Non-pigmented ciliary epithelial cell (primary cell): ENCODE data around the gene SLC16A3.
"Not testable (repeated sequence)": the region's sequence is repeated elsewhere in the genome, so short reads cannot be mapped to it uniquely, and the experiment has no call there.

Source experiments
- DNase-seq: peaks from one replicate; pipeline ENCODE4 v3.0.0-alpha.2; 2010; ENCODE audit warnings: low read depth

SLC16A3 gene

DNA sequence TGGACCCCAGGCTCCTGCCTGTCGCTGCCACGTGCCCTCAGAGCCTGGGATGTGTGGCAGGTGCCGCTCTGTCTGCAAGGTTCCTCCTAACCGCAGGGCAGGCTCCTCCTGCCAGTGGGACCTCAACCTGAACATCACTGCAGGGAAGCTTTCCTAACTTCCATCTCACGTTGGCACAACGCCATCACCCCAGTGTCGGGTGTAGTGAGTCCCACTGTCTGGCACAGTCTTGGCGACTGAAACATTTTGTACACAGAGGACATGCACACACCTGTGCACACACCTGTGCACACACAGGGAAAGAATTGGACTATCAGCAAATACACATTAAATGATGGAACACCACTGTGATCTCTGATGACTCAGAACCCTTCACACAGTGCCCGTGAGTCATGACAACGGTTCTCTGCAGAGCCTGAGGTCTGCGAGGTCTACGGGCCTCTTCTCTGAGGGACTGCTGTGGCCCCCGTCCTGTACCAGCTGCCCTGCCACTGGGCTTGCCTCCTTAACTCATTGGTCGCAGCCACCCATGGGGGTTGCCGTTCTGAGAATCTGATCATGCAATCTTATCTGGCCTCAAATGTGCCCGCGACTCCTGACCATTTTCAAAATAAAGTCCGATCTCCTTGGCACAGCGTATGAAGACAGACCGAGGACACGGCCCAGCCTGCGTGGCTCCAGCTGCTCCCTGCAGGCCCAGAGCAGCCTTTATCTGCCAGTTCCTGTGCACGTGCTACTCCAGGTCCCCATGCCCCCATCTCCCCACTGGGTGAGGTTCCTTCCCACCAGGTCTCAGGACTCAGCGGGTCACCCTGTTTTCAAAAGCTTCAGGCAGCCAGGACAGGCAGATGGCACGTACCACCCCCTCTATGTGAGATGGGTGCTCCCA is 23.8 kb upstream of the SLC16A3 start:
- DNase-seq: peak; percentile 49

DNA sequence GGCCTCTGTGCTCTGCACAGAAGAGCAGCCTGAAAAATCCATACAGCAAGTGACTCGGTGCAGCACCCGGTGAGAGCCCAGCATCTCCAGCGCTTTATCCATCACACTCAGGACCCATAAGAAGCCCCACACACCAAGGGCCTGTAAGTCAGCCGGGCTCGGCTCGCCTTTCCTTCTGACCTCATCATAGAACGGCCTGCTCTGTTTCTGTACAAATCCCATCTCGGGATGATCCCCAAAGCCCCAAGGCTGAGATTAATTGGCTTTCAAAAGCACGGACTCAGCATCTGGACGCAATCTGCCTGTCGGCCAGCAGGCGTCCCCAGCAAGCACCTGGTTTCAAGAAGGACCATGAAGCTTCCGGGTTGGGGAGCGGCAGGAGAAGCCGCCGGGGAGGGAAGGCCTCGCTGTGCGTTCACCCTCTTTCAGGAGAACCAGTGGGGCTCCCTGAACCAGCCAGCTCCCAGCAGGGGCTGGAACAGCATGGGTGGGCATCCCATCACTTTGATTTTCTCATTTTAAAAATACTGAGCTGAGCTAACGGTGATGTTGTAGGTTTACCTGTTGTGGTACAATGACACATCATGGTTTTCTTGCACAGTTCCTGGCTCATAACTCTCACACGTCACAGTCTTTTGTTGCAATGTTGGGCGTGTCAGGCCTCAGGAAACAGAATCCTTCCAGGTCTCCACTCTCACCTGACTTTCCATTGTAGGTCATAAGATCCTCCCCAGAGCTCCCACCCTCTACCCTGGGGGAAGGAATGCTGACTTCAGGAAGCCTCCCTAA is 22.9 kb upstream of the SLC16A3 start:
- peak; percentile 54 for DNase-seq

DNA sequence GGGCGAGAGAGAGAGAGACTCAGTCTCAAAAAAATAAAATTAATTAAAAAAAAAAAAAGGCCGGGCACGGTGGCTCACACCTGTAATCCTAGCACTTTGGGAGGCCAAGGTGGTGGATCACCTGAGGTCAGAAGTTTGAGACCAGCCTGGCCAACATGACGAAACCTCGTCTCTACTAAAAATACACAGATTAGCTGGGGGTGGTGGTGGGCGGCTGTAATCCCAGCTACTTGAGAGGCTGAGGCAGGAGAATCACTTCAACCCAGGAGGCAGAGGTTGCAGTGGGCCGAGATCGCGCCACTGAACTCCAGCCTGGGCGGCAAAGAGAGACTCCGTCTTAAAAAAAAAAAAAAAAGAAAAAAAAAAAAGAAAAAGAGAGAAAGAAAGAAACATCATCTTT is 18.2 kb upstream of the SLC16A3 start:
- DNase-seq: not testable (repeated sequence)

- no peak for DNase-seq
Observed at GRCh38 chr17:82212331-82213250, 16.3 kb upstream of the SLC16A3 start, which contains the start of gene CCDC57. Gene CCDC57, minus strand, starts transcription at chr17:82212842. Its CDS starts 10,898 bp downstream, at chr17:82201944.

DNA sequence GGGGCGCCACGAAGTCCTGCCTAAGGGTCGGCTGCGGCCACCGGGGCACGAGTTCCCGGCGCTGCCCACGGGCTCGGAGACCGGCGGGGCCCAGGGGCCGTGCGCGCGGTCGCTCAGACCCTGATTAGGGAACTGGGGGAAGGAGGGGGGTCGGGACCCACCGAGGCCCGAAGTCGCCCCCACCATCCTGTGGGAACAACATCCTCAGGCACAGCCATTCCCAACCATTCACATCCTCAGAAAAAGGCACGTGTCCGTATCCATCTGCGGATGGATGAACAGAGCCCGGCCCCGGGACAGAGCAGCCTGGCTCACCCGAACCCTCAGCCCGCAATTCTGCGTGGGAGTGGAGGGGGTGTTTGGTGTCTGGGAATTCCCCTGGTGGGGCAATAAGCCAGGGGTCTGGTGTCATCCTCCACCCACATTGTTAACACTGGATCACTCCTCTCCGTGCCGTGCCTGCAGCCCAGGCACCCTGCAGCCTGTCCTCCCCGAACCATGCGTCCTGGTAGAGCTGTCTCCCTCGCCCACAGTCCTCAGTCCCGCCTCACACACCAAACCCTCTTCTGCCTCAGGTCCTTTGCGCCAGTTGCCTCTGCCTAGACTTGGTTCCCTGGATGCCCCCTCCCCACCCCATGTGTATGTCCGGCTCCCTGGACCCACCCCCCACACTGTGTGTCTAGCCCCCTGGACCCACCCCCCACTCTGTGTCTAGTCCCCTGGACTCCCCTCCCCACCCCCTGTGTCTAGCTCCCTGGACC is 15.4 kb upstream of the SLC16A3 start:
- peak; percentile 36 for DNase-seq

GRCh38 chr17:82214012-82214628 is 14.7 kb upstream of the SLC16A3 start:
- DNase-seq: no peak

GRCh38 chr17:82215095-82215971 is 13.5 kb upstream of the SLC16A3 start:
- DNase-seq: no peak

- DNase-seq: no peak
Observed at GRCh38 chr17:82215972-82216300, 12.9 kb upstream of the SLC16A3 start.

DNA sequence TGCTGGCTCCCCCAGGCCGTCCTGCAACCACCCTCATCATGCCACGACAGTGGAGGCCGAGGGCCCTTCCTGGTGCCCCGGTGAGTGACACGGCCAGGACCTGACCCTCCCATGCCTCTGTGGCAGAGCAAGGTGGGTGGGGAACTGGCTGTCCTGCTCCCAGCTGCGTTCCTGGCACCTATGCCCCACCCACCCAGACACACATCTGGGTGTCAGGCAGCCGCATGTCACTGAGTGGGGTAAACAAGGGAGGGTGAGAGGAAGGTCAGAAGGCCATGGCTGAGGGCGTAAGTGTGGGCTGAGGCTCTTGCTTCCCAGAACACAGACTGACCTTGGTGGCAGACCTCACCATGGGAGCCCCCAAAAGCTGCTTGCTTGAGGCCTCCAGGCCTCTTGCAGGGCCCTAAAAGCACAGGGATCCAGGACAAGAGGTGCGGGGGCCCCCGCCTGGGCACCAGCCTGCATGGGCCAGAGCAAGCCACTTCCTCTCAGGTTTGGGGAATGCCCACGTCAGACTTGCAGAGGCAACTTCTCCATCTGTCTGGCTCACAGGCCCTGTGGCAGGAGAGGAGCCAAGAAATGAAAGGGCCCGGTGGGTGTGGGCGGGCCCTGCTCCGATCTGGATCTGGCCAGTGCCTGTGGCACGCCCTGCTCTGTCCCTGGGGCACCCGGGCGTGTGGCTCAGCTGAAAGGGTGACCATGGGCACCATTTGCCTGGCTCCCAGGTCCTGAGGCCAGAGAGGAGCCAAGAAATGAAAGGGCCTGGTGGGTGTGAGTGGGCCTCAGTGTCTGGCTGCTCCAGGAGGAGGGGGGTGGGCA is 12.3 kb upstream of the SLC16A3 start:
- no peak for DNase-seq

- DNase-seq: no peak
Observed at GRCh38 chr17:82217120-82217529, 11.7 kb upstream of the SLC16A3 start.

- peak; percentile 66 for DNase-seq
Observed at GRCh38 chr17:82217530-82218204, 11.2 kb upstream of the SLC16A3 start.

- no peak for DNase-seq
Observed at GRCh38 chr17:82218349-82219075, 10.3 kb upstream of the SLC16A3 start.

- no peak for DNase-seq
Observed at GRCh38 chr17:82219083-82219482, 9.8 kb upstream of the SLC16A3 start.

GRCh38 chr17:82219753-82220709 is 8.8 kb upstream of the SLC16A3 start:
- DNase-seq: no peak

GRCh38 chr17:82221341-82221902 is 7.4 kb upstream of the SLC16A3 start:
- no peak for DNase-seq

- DNase-seq: no peak
Observed at GRCh38 chr17:82222816-82223215, 6.0 kb upstream of the SLC16A3 start.
